ENCODE measurements around the gene SPRED2. TPM values are rescaled to one million over a fixed set of nuclear protein-coding genes. Genes with fewer than 3 reads are reported as not detected.

The SPRED2 gene
- polyA plus RNA-seq, 1 donor from 2014 or later = 5.3 TPM

GRCh38 chr2:65368468-65368867 lies 63.9 kb downstream of the SPRED2 start:
- Histone ChIP-seq H4K20me1 (ENCODE audit: insufficient read depth) (no peaks in the 10 kb centered on the region), H3K36me3 (ENCODE audit: insufficient read depth, low read length) (no peaks in the 10 kb centered on the region), H3K4me3 (ENCODE audit: low read length) (no peak overlapping the region), H2AFZ (ENCODE audit: low read depth, low read length) (no peak overlapping the region), H3K4me2 (ENCODE audit: low read length) (no peak overlapping the region), H3K79me2 (replicated peaks; ENCODE audit: insufficient read depth, low read length) (no peaks in the 10 kb centered on the region), H3K9ac (ENCODE audit: low read length) (no peak overlapping the region), H3K9me3 (ENCODE audit: low read length) (no peaks in the 10 kb centered on the region), H3K9me2 (ENCODE audit: insufficient read depth, low read length) (no peaks in the 10 kb centered on the region), H3F3A (ENCODE audit: insufficient read depth, low read length, poor library complexity, severe bottlenecking) (no peaks in the 10 kb centered on the region), H3K27me3 (ENCODE audit: insufficient read depth, low read depth, low read length) (no peaks in the 10 kb centered on the region), H3K27ac (ENCODE audit: low read length) (no peak overlapping the region)
- TF ChIP-seq TAF1 (IDR thresholded peaks at IDR 0.05; ENCODE audit: low read depth) (no peak), RAD21 (conservative IDR thresholded peaks at IDR 0.05) (no peak), SMC3 (conservative IDR thresholded peaks at IDR 0.05; ENCODE audit: poor library complexity) (no peak), REST (IDR thresholded peaks at IDR 0.05; ENCODE audit: borderline replicate concordance) (no peak), CTCF (IDR thresholded peaks at IDR 0.05; ENCODE audit: poor library complexity, severe bottlenecking) (no peak), EP300 (conservative IDR thresholded peaks at IDR 0.05; ENCODE audit: poor library complexity, severe bottlenecking) (no peak), POLR2AphosphoS5 (IDR thresholded peaks at IDR 0.05) (no peak), MXI1 (conservative IDR thresholded peaks at IDR 0.05; ENCODE audit: poor library complexity, severe bottlenecking) (no peak), EZH2 (IDR thresholded peaks at IDR 0.05; ENCODE audit: borderline replicate concordance, insufficient read depth, low read length, poor library complexity, severe bottlenecking) (no peak)

GRCh38 chr2:65367524-65367923 lies 64.9 kb downstream of the SPRED2 start:
- Histone ChIP-seq H3K36me3 (ENCODE audit: insufficient read depth, low read length) (no peaks in the 10 kb centered on the region), H3K27me3 (ENCODE audit: insufficient read depth, low read depth, low read length) (no peaks in the 10 kb centered on the region), H4K20me1 (ENCODE audit: insufficient read depth) (no peaks in the 10 kb centered on the region), H3K9me3 (ENCODE audit: low read length) (no peaks in the 10 kb centered on the region), H3K4me3 (ENCODE audit: low read length) (no peak overlapping the region), H3K79me2 (replicated peaks; ENCODE audit: insufficient read depth, low read length) (no peaks in the 10 kb centered on the region), H3K27ac (ENCODE audit: low read length) (no peak overlapping the region), H3K9ac (ENCODE audit: low read length) (no peak overlapping the region), H2AFZ (ENCODE audit: low read depth, low read length) (no peak overlapping the region), H3K4me2 (ENCODE audit: low read length) (no peak overlapping the region), H3K9me2 (ENCODE audit: insufficient read depth, low read length) (no peaks in the 10 kb centered on the region), H3F3A (ENCODE audit: insufficient read depth, low read length, poor library complexity, severe bottlenecking) (no peaks in the 10 kb centered on the region)
- TF ChIP-seq RAD21 (conservative IDR thresholded peaks at IDR 0.05) (no peak), CTCF (IDR thresholded peaks at IDR 0.05; ENCODE audit: poor library complexity, severe bottlenecking) (no peak), TAF1 (IDR thresholded peaks at IDR 0.05; ENCODE audit: low read depth) (no peak), POLR2AphosphoS5 (IDR thresholded peaks at IDR 0.05) (no peak), EZH2 (IDR thresholded peaks at IDR 0.05; ENCODE audit: borderline replicate concordance, insufficient read depth, low read length, poor library complexity, severe bottlenecking) (no peak), SMC3 (conservative IDR thresholded peaks at IDR 0.05; ENCODE audit: poor library complexity) (no peak), MXI1 (conservative IDR thresholded peaks at IDR 0.05; ENCODE audit: poor library complexity, severe bottlenecking) (no peak), REST (IDR thresholded peaks at IDR 0.05; ENCODE audit: borderline replicate concordance) (no peak), EP300 (conservative IDR thresholded peaks at IDR 0.05; ENCODE audit: poor library complexity, severe bottlenecking) (no peak)
